Stimulated activated CD4-positive, alpha-beta T cell treated with anti-CD3 and anti-CD28 coated beads, TNF-alpha, amount 100 ng/mL, for 4 hours (primary cell): ENCODE results near the gene SAFB.
A peak's percentile ranks its signal among the peaks of the same experiment; 100 is the strongest.

Experiments
- DNase-seq, 3 experiments: peaks; one replicate each; pipeline ENCODE4 v3.0.0-alpha.2; 2020; ENCODE audit warnings: low read depth in 3 of 3

Gene SAFB

GRCh38 chr19:5627395-5627904 lies 4.6 kb downstream of the SAFB start:
- peak in 2 of 3 experiments; percentile 6 to 14 for DNase-seq

DNA sequence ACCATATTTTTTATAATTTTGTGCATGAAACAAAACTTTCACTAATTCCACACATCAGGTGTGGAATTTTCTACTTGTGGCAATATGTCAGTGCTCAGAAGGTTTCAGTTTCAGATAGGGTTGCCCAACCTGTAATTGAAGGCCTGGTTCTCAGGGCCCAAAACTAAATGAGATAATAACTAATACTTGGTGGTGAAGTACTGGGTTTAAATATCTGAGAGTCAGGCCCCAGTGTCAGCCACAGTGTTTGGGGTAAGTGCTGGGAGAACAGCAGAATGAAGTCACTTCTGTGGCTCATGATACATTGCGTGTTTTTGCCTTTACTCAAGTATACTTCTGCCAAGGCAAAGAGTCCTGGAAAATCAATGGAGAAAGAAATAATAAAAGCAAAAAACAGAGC lies 5.6 kb downstream of the SAFB start:
- no peak for DNase-seq

DNA sequence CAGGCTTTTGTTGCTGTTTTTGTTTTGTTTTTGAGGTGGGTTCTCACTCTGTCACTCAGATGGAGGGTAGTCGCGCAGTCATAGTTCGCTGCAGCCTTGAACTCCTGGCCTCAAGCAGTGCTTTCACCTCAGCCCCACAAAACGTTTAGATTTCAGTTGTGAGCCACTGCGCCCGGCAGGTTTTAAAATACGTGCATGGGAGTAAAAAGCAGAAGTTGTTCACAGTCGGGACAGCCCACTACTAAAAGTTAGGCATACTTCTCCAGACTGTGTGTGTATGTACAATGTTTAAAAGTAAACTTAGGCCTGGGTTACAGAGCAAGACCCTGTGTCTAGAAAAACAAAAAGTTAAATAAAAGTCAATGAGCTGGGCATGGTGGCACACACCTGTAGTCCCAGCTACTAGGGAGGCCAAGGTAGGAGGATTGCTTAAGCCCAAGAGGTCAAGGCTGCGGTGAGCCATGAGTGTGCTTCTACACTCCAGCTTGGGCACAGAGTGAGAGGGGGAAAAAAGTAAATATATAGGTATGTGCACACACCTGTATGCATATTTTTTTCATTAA lies 6.1 kb downstream of the SAFB start:
- no peak for DNase-seq

GRCh38 chr19:5631567-5632240 lies 8.8 kb downstream of the SAFB start:
- no peak for DNase-seq

- no peak for DNase-seq
Measured at GRCh38 chr19:5632241-5632612, 9.3 kb downstream of the SAFB start.

DNA sequence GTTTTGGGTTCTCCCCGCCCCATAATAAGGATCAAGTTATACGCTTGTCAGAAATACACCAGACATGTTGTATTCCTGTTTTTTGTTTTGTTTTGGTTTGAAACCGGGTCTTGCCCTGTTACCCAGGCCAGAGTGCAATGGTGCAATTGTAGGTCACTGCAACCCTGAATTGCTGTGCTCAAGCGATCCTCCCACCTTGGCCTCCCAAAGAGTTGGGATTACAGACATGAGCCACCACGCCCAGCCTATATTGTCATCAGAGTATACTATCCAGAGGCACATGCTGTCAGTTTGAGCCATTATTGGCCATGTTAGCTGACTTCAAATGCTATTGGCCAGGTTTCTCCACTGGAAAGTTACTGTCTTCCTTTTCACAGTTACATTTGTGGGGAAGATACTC lies 9.8 kb downstream of the SAFB start:
- DNase-seq, result no peak

- no peak for DNase-seq
Measured at GRCh38 chr19:5635427-5635826, 12.5 kb downstream of the SAFB start.

- no peak for DNase-seq
Measured at GRCh38 chr19:5637971-5638370, 15.1 kb downstream of the SAFB start.

DNA sequence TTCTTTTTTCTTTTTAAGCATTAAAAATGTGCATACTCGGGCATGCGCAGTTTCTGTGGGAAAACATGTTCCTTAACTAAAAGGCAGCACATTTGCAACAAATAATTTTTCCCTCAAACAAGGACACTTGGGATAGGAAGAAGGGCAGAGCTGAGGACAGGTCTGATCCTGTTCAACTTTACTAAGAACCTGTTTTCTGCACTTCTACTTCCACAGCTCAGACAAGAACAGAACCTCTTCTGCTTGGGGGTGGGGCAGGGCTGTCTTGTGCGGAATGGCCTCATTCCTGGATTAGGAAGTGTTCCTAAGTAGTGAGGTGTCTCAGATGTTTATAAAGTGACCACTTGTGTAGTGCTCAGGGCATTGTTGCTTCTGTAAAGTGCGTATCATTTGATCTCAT lies 18.3 kb downstream of the SAFB start:
- no peak for DNase-seq

DNA sequence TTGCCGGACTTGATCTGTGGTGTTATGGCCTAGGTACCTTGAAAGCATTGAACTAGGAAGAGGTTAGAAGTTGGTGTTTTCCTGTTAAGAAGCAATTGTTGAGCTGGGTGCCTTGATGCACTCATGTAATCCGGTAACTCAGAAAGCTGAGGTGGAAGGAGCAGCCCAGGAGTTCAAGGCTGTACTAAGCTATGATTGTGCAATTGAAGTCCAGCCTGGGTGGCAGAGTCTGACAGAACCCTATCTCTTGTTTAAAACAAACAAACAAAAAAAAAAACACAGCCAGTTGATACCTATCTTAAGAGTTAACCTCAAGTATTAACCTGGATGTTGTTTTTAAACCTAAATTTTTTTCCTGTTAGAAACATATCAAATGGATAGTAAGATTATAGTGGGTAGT lies 19.3 kb downstream of the SAFB start:
- no peak for DNase-seq

DNA sequence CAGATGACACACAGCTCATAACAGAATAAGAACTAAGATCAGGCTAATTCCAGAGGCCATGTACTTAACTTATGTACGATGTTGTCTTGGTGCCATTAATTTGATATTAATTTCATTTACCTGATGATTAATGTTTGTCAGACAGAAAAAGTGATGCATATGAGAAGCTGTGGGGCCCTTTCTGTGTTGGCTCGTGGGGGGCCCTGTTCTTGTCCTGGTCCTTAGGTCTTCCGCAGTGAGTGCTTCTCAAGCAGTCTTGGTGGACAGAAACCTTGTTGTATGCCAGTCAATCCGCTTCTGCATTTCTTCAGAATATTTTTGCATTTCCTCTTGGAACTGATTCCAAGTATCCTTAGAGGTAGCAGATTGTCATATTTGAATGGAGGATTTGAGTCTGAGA lies 20.2 kb downstream of the SAFB start:
- DNase-seq, result no peak

DNA sequence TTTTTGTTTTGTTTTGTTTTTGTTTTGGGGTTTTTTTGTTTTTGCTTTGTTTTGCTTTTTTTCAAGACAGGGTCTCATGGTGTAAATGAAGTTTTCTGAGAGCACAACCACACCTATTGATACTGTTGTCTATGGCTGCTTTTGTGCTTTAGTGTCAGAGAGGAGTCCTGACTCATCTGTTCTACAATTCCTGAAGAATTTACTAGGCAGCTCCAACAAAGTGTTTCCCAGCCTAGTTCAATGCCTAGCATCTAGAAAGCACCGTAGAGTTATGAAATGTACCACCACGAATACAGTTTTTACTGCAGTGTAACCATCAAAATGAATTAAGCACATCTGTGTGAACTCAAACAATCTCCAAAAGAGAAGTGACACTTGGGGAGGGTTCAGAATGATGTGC lies 21.2 kb downstream of the SAFB start:
- no peak for DNase-seq

GRCh38 chr19:5645409-5645808 lies 22.5 kb downstream of the SAFB start:
- no peak for DNase-seq

DNA sequence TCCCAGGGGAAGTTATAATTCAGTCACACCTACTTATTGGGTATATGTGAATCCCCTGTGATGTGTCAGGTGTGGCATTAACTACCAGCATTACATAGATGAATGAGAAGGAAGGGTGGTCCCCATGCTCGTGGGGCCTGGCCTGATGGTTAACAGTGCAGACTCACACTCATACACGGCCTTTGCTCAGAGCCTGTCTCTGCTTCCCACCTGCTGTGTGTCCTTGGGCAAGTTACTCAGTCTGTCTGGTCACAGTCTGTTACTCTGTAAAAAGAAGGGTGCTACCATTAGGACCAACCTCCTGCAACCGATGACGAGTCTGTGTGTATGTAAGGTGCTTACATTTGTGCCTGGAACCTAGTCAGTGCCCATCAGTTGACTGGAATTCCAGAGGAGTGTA lies 23.8 kb downstream of the SAFB start:
- DNase-seq, result no peak

- no peak for DNase-seq
Measured at GRCh38 chr19:5648464-5648863, 25.6 kb downstream of the SAFB start.

DNA sequence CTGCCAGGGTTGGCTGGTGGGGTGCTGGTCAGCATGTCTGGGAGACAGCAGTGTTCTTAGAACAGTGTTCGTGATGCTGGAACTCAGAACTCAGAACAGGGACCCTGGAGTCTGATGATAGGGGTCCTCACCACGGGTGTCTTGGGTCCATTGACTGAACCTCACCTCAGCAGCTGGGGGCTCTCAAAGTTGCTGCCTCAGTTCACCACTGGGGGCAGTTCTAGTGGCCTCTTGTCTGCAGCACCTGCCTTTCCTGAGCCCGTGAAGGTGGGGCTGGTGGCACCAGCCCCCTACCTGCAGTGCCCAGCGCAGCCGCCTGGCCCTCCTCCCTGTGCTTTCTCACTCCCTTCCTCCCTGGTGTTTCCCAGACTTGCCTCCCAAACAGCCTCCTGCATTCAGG lies 28.5 kb downstream of the SAFB start:
- no peak for DNase-seq

GRCh38 chr19:5652261-5652660 lies 29.4 kb downstream of the SAFB start:
- DNase-seq, result no peak

GRCh38 chr19:5654931-5655330 lies 32.0 kb downstream of the SAFB start:
- no peak for DNase-seq

DNA sequence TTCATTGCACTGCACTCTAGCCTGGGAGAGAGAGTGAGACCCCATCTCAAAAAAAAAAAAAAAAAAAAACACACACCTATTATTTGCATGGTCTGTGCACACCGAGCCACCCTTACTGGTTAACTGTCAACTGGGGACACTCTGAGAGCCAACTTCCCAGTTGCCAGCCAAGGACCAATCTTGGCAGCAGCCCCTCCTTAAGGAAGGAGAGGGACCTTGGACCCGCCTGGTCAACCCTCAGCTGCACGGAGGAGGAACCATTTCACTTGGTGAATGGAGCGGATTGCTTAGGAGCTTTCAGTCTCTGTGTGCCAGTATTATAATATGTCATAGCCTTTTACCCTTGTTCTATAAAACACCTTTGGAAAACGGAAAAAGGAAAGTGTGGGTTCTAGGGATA lies 32.5 kb downstream of the SAFB start:
- DNase-seq, result no peak

GRCh38 chr19:5661483-5661882 lies 38.6 kb downstream of the SAFB start:
- no peak for DNase-seq

DNA sequence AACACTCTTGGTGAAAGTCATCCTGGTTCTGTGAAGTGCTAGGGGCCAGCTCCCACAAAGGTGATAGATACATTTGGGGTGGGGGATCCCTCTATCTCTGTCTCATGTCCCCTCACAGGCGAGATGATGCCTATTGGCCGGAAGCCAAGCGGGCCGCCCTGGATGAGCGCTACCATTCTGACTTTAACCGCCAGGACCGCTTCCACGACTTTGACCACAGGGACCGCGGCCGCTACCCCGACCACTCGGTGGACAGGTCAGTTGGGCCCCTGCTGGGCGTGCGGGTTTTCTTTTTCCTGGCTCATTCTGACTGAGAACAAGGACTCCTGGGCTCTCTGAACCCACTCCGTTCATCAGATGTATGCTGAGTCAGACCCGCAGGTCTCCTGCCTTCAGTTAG lies 41.0 kb downstream of the SAFB start:
- DNase-seq, result no peak

DNA sequence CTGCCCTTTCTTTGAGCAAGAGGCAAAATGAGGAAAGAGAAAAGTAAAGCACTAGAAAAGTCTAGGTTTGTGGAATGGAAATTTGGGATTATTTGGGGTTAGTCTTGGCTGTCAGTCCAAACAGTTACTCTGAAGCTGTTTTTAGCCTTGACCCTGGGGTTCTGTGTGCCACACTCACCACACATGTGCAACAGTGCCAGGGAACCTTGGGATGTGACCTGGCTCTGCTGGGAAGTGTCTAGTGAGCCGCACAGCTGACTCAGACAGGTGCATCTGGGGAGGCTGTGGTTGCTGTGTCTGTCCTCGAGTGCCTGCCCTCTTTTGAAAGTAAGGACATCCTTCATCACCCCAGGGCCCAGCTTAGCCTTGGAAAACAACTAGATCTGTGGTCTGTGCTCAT lies 41.6 kb downstream of the SAFB start:
- no peak for DNase-seq

DNA sequence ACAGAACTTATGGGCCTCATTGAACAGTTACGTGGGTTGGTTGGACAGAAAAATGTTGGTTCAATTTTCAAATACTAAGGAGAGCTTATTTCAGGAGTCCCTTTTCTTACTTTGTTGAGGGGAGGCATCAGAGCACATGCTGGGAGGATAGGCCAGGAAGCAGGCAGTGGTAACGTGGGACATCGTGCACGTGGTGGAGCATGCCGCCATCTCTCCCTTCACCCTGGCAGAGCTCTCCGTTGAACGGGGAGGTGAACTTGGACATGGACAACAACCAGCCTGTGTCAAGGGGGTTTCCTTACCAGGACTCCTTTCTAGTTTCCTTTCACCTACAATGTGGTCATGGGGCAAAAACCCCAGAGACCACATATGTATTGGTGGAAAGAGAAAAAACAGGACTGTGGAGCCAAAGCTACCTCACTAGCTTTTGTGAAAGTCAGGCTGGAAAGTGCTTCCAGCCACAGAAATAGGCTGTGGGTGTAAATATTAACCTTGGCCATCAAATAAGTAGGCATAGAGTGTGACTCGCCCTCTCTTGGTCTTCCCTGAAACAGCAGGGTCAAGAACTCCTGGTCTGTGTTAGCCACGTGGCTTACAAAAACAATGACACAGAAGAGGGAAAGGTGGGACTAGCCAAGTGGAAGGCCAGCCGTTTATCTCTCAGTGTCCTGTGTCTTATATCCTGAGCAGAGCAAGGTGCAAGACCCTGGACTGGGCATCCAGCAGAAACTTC lies 43.1 kb downstream of the SAFB start:
- no peak for DNase-seq
